HepG2 (cell line): ENCODE data around the gene KRTAP29-1.

Experiments
- CHCHD3 ChIP-seq: sonication (generic); formaldehyde crosslinking; IDR thresholded peaks from 2 replicates; pipeline ENCODE4 v1.8.0; 2022; ENCODE audit warnings: mild to moderate bottlenecking, missing genetic modification reagents, moderate library complexity
- KLF12 ChIP-seq: sonication (generic); formaldehyde crosslinking; IDR thresholded peaks from 2 replicates; pipeline ENCODE4 v1.4.0; 2020; ENCODE audit warnings: missing genetic modification reagents, borderline replicate concordance
- PHF8 ChIP-seq: sonication (generic); formaldehyde crosslinking; IDR thresholded peaks from 2 replicates; pipeline ENCODE4 v1.5.0; 2020; ENCODE audit warnings: missing genetic modification reagents
- TBP ChIP-seq: sonication (generic); formaldehyde crosslinking; IDR thresholded peaks from 2 replicates; pipeline ENCODE4 v1.5.0; 2020; ENCODE audit warnings: missing genetic modification reagents
- YY1 ChIP-seq: IDR thresholded peaks from 2 replicates; pipeline ENCODE4 v1.6.1; 2011; ENCODE audit warnings: low read length, low read depth, moderate library complexity, mild to moderate bottlenecking; ENCODE audit not compliant: insufficient read depth, insufficient replicate concordance
- ZNF234 ChIP-seq: sonication (generic); formaldehyde crosslinking; conservative IDR thresholded peaks from 2 replicates; pipeline ENCODE4 v1.5.1; 2020; ENCODE audit warnings: mild to moderate bottlenecking, missing genetic modification reagents
- ZNF329 ChIP-seq: sonication (generic); formaldehyde crosslinking; IDR thresholded peaks from 2 replicates; pipeline ENCODE4 v1.9.0; 2021; ENCODE audit warnings: low read depth, mild to moderate bottlenecking, missing genetic modification reagents
- ZNF737 ChIP-seq: sonication (generic); formaldehyde crosslinking; IDR thresholded peaks from 2 replicates; pipeline ENCODE4 v1.5.0; 2020; ENCODE audit warnings: missing genetic modification reagents, mild to moderate bottlenecking, borderline replicate concordance
- TF ChIP-seq, protein P1 (sequence below): sonication (generic); formaldehyde crosslinking; IDR thresholded peaks from 2 replicates; pipeline ENCODE4 v1.5.0; 2020; ENCODE audit warnings: mild to moderate bottlenecking, missing genetic modification reagents, moderate library complexity

DNA sequence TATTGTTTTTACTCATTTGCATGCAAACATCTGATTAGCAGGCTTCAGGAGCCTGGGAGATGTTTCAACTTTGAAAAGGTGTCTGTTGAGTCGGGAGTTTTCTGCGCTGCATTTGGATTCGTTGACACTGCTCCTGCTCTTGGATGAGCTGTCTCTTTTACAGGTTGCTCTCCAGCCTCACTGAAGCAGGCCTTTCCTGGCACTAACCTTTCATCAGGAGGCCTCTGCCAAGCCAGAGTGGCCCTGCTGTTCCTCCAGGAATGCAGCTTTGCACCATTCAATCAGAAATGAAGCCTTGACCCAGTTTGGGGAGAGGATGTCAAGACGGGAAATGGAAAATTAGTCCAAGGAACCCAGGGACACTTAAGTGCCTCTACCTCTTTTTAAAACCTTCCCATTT, 330 bp upstream of the KRTAP29-1 start:
- no peak for TF ChIP-seq ZNF234 (CRISPR knock-in tag)
- TF ChIP-seq, protein P1, sequence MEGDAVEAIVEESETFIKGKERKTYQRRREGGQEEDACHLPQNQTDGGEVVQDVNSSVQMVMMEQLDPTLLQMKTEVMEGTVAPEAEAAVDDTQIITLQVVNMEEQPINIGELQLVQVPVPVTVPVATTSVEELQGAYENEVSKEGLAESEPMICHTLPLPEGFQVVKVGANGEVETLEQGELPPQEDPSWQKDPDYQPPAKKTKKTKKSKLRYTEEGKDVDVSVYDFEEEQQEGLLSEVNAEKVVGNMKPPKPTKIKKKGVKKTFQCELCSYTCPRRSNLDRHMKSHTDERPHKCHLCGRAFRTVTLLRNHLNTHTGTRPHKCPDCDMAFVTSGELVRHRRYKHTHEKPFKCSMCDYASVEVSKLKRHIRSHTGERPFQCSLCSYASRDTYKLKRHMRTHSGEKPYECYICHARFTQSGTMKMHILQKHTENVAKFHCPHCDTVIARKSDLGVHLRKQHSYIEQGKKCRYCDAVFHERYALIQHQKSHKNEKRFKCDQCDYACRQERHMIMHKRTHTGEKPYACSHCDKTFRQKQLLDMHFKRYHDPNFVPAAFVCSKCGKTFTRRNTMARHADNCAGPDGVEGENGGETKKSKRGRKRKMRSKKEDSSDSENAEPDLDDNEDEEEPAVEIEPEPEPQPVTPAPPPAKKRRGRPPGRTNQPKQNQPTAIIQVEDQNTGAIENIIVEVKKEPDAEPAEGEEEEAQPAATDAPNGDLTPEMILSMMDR, result no peak
- TF ChIP-seq YY1, result no peak
- no peak for TF ChIP-seq TBP (CRISPR knock-in tag)
- no peak for TF ChIP-seq CHCHD3 (CRISPR knock-in tag)
- no peak for TF ChIP-seq PHF8 (CRISPR knock-in tag)
- TF ChIP-seq ZNF329 (CRISPR knock-in tag), result no peak
- TF ChIP-seq KLF12, result no peak
- no peak for TF ChIP-seq ZNF737 (CRISPR knock-in tag)
